ENCODE data around the gene ASB1.
A peak's percentile ranks its signal among the peaks of the same experiment; 100 is the strongest.

The ASB1 gene

DNA sequence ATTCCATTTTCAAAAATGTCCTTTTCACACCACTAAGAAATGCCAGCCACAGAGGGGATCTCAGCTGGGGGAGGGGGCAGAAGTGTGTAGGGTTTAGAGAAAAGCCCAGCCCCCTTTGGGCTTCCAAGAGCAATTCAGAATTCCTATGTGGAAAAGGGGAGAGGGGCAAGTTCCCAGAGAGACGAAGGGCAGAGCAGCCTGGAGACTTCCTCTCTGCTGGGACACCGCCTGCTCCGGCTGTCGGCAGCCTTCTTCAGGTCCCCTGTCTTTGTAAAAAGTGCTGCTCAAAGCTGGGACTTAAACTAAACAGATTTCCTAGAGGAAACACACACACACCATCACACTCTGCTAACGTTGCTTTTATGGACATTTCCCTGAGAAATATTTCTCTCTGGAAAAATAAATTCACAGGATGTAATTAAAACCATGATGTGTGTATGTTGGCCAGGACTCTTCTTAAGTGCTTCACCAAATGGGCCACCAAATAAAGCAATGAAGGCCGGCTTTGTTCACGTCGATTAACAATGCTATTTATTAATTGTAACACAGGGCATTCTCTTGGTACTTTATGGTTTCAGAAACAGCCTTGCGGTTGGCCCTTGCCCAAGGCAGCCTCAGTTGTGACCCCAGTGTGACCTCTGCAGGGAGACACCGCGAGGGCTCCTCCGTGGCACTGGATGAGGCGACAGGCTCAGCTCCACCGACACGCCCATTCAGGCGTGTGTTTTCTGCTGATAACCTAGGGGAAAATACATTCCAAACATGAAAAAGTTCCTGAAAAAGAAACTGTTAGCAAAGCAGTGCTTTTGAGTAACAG is 5.6 kb upstream of the ASB1 start:
- H3K4me1 ChIP-seq (ENCODE audit: insufficient read depth, insufficient read length) = peaks cover 18% of the 10 kb centered on the region
- TF ChIP-seq ZNF274 (IDR thresholded peaks at IDR 0.05; ENCODE audit: low read depth, low read length) = no peak
- TF ChIP-seq SUZ12 (IDR thresholded peaks at IDR 0.05; ENCODE audit: extremely low read depth, insufficient read depth, insufficient read length) = no peak
- TF ChIP-seq YY1 (IDR thresholded peaks at IDR 0.05; ENCODE audit: insufficient read depth, insufficient read length) = no peak
- peak; percentile 33 for DNase-seq (ENCODE audit: low read depth, low spot score)
- H3K27me3 ChIP-seq (ENCODE audit: insufficient read depth, insufficient read length) = no peaks in the 10 kb centered on the region
- H3K9ac ChIP-seq (ENCODE audit: insufficient read length, low read depth) = no peak overlapping the region
- H3K36me3 ChIP-seq (ENCODE audit: insufficient read depth, insufficient read length, low read length) = no peaks in the 10 kb centered on the region
- peaks cover 4% of the 10 kb centered on the region; the same call in 1 of the 2 replicates for H3K9me3 ChIP-seq (ENCODE audit: insufficient read depth, low read length)
- no peak overlapping the region for H3K4me3 ChIP-seq (ENCODE audit: insufficient read length, low read depth)

DNA sequence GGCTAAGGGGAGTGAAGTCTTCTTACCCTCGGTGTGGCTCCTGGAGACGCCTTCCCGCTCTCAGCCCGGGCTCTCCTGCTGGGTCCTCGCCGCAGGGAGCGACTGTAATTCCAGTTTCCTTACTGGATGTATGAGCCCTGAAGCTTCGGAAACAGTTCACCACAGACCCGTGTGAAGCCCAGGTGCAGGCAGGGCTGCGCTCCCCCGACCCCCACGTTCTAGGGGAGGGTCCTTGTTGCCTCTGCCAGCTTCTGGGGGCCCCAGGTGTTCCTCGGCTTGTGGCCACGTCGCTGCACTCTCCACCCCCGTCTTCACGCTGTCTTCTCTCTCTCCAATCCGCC is 5.1 kb upstream of the ASB1 start:
- no peak for DNase-seq (ENCODE audit: low read depth, low spot score)
- Histone ChIP-seq H3K27me3 (ENCODE audit: insufficient read depth, insufficient read length) (no peaks in the 10 kb centered on the region), H3K4me1 (ENCODE audit: insufficient read depth, insufficient read length) (peaks cover 18% of the 10 kb centered on the region), H3K4me3 (ENCODE audit: insufficient read length, low read depth) (no peak overlapping the region), H3K36me3 (ENCODE audit: insufficient read depth, insufficient read length, low read length) (no peaks in the 10 kb centered on the region), H3K9ac (ENCODE audit: insufficient read length, low read depth) (no peak overlapping the region), H3K9me3 (ENCODE audit: insufficient read depth, low read length) (no peaks in the 10 kb centered on the region)
- no peak for TF ChIP-seq ZNF274 (IDR thresholded peaks at IDR 0.05; ENCODE audit: low read depth, low read length)
- no peak for TF ChIP-seq YY1 (IDR thresholded peaks at IDR 0.05; ENCODE audit: insufficient read depth, insufficient read length)
- no peak for TF ChIP-seq SUZ12 (IDR thresholded peaks at IDR 0.05; ENCODE audit: extremely low read depth, insufficient read depth, insufficient read length)

DNA sequence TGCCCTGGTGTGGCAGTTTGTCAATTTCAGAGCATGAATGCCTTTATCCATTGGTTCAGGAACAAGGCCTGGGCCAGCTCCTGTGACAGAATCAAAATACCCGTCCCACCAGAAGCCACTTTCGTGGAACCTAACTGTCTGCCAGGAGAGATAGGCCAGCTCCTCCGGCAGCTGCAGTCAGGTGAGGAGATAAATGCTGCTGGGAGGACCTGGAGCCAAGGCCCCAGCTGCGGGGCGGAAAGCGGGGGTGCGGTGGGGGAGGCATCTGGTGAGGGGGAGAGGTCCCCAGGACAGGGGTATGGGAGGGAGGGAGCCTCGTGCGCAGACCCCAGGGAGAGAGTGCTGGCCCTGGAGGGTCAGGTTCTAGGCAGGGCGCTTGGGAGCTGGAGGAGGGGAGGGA is 4.4 kb upstream of the ASB1 start:
- H3K9me3 ChIP-seq (ENCODE audit: insufficient read depth, low read length) = no peaks in the 10 kb centered on the region
- TF ChIP-seq ZNF274 (IDR thresholded peaks at IDR 0.05; ENCODE audit: low read depth, low read length) (no peak), SUZ12 (IDR thresholded peaks at IDR 0.05; ENCODE audit: extremely low read depth, insufficient read depth, insufficient read length) (no peak), YY1 (IDR thresholded peaks at IDR 0.05; ENCODE audit: insufficient read depth, insufficient read length) (no peak)
- H3K27me3 ChIP-seq (ENCODE audit: insufficient read depth, insufficient read length) = no peaks in the 10 kb centered on the region
- no peaks in the 10 kb centered on the region for H3K36me3 ChIP-seq (ENCODE audit: insufficient read depth, insufficient read length, low read length)
- H3K9ac ChIP-seq (ENCODE audit: insufficient read length, low read depth) = no peak overlapping the region
- H3K4me3 ChIP-seq (ENCODE audit: insufficient read length, low read depth) = no peak overlapping the region
- no peak for DNase-seq (ENCODE audit: low read depth, low spot score)
- peaks cover 18% of the 10 kb centered on the region for H3K4me1 ChIP-seq (ENCODE audit: insufficient read depth, insufficient read length)

DNA sequence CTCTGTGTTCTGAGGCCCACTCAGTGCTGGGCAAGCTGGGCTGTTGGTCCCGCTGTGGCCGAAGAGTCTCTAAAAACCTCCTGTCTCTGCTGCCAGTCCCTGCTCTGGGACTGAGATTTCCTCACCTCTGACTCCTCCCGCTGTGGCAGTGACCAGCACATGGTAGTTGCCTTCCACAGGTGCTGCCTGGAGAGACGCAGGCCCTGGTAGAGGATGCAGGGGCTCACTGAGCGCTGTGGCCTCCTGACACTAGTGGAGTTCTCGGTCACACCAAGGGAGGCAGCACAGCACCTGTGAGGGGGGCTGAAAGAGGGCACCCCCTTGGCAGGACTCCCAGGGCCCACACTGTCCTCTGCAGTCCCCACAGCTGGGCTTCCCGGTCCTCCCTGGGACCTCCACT is 3.8 kb upstream of the ASB1 start:
- no peak for DNase-seq (ENCODE audit: low read depth, low spot score)
- Histone ChIP-seq H3K27me3 (ENCODE audit: insufficient read depth, insufficient read length) (no peaks in the 10 kb centered on the region), H3K9me3 (ENCODE audit: insufficient read depth, low read length) (no peaks in the 10 kb centered on the region), H3K36me3 (ENCODE audit: insufficient read depth, insufficient read length, low read length) (no peaks in the 10 kb centered on the region), H3K4me1 (ENCODE audit: insufficient read depth, insufficient read length) (peaks cover 19% of the 10 kb centered on the region), H3K4me3 (ENCODE audit: insufficient read length, low read depth) (no peak overlapping the region), H3K9ac (ENCODE audit: insufficient read length, low read depth) (no peak overlapping the region)
- no peak for TF ChIP-seq SUZ12 (IDR thresholded peaks at IDR 0.05; ENCODE audit: extremely low read depth, insufficient read depth, insufficient read length)
- TF ChIP-seq YY1 (IDR thresholded peaks at IDR 0.05; ENCODE audit: insufficient read depth, insufficient read length) = no peak
- TF ChIP-seq ZNF274 (IDR thresholded peaks at IDR 0.05; ENCODE audit: low read depth, low read length) = no peak

DNA sequence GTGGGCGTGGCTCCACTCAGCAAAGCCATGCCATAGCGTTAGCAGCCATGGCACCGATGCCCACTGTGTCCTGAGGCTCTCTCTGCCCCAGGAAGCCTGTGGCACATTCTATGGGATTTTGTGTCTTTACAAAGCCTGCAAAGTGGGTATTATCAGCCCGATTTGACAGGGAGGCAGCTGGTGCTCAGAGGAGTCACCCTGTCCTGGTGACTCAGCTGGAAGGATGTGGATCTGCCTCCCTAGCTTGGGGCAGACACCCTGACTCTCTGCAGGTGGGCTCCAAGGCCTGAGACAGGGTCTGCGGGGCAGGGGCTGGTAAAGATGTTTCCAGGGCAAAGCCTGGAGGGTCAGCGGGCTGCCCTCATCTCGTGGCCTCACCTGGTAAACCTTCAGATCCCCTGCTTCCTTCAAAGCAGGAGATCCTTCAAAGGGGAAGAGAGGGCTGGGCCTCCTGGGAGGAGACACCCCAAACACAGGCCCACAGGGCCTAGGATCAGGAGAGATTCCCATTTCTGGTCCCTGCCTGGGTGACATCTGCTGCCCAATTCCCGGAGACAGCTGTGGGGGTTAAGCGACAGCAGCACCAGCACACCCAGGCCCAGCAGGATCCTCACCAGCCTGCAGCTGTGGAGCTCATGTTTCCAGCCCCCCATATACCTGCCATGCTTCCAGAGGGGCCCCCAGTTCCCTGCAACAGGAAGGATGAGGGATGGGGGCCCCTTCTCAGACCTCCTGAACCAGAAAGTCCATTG is 3.0 kb upstream of the ASB1 start:
- no peak for DNase-seq (ENCODE audit: low read depth, low spot score)
- peaks cover 4% of the 10 kb centered on the region for H3K36me3 ChIP-seq (ENCODE audit: insufficient read depth, insufficient read length, low read length)
- H3K4me3 ChIP-seq (ENCODE audit: insufficient read length, low read depth) = no peak overlapping the region
- TF ChIP-seq YY1 (IDR thresholded peaks at IDR 0.05; ENCODE audit: insufficient read depth, insufficient read length) = no peak
- no peak for TF ChIP-seq SUZ12 (IDR thresholded peaks at IDR 0.05; ENCODE audit: extremely low read depth, insufficient read depth, insufficient read length)
- no peak for TF ChIP-seq ZNF274 (IDR thresholded peaks at IDR 0.05; ENCODE audit: low read depth, low read length)
- H3K9me3 ChIP-seq (ENCODE audit: insufficient read depth, low read length) = no peaks in the 10 kb centered on the region
- peaks cover 21% of the 10 kb centered on the region for H3K4me1 ChIP-seq (ENCODE audit: insufficient read depth, insufficient read length)
- H3K9ac ChIP-seq (ENCODE audit: insufficient read length, low read depth) = peak overlapping the region; percentile 1
- no peaks in the 10 kb centered on the region for H3K27me3 ChIP-seq (ENCODE audit: insufficient read depth, insufficient read length)

DNA sequence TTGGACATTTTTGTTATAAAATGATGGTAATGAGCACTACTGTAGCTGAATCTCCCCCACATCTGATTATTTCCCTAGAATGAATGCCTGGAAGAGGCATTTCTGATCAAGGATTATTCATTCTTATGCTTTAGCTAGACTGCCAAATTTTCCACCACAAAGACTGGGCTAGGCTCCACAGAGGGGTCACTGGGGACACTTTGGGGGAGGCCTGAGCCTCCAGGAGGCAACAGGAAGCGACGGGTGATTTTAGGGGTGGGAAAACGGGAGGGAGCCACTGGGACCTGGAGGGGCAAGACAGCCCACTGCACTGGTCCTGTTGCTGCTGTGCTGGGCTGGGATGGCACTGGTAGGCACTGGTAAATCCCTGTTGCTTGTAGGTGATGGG is 2.4 kb upstream of the ASB1 start:
- TF ChIP-seq SUZ12 (IDR thresholded peaks at IDR 0.05; ENCODE audit: extremely low read depth, insufficient read depth, insufficient read length) (no peak), YY1 (IDR thresholded peaks at IDR 0.05; ENCODE audit: insufficient read depth, insufficient read length) (no peak), ZNF274 (IDR thresholded peaks at IDR 0.05; ENCODE audit: low read depth, low read length) (no peak)
- H3K27me3 ChIP-seq (ENCODE audit: insufficient read depth, insufficient read length) = no peaks in the 10 kb centered on the region
- H3K9ac ChIP-seq (ENCODE audit: insufficient read length, low read depth) = no peak overlapping the region
- peaks cover 1% of the 10 kb centered on the region; the same call in 1 of the 2 replicates for H3K9me3 ChIP-seq (ENCODE audit: insufficient read depth, low read length)
- peaks cover 10% of the 10 kb centered on the region for H3K36me3 ChIP-seq (ENCODE audit: insufficient read depth, insufficient read length, low read length)
- H3K4me3 ChIP-seq (ENCODE audit: insufficient read length, low read depth) = no peak overlapping the region
- H3K4me1 ChIP-seq (ENCODE audit: insufficient read depth, insufficient read length) = peaks cover 21% of the 10 kb centered on the region
- DNase-seq (ENCODE audit: low read depth, low spot score) = no peak

DNA sequence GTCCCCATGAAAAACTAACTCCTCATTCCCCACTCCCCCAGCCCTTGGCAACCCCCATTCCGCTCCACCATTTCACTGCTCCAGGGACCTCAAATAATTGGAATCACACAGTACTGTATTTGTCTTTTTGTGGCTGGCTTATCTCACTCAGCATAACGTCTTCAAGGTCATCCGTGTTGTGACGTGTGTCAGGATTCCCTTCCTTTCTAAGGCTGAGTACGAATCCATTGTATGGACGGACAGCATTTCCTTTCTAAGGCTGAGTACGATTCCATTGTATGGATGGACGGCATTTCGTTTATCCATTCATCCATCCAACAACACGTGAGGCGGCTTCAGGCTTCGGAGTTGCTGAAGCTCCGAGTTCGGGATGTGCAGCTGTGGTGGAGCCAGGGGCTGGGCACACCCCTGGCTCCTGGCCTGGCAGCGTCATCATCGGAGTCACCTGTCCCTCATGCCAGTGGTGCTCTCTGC is 1.2 kb upstream of the ASB1 start:
- peaks cover 21% of the 10 kb centered on the region for H3K4me1 ChIP-seq (ENCODE audit: insufficient read depth, insufficient read length)
- peaks cover 18% of the 10 kb centered on the region for H3K36me3 ChIP-seq (ENCODE audit: insufficient read depth, insufficient read length, low read length)
- H3K4me3 ChIP-seq (ENCODE audit: insufficient read length, low read depth) = peak overlapping the region; percentile 99
- TF ChIP-seq SUZ12 (IDR thresholded peaks at IDR 0.05; ENCODE audit: extremely low read depth, insufficient read depth, insufficient read length) (no peak), ZNF274 (IDR thresholded peaks at IDR 0.05; ENCODE audit: low read depth, low read length) (no peak), YY1 (IDR thresholded peaks at IDR 0.05; ENCODE audit: insufficient read depth, insufficient read length) (no peak)
- H3K9ac ChIP-seq (ENCODE audit: insufficient read length, low read depth) = peak overlapping the region; percentile 91
- peaks cover 11% of the 10 kb centered on the region; the same call in 1 of the 2 replicates for H3K9me3 ChIP-seq (ENCODE audit: insufficient read depth, low read length)
- no peak for DNase-seq (ENCODE audit: low read depth, low spot score)
- no peaks in the 10 kb centered on the region for H3K27me3 ChIP-seq (ENCODE audit: insufficient read depth, insufficient read length)

Data from NT2/D1 (cell line).